HG03469 (cell line): ENCODE measurements around the gene PSTPIP2.
"Not testable (repeated sequence)": the region's sequence is repeated elsewhere in the genome, so short reads cannot be mapped to it uniquely, and the experiment has no call there.

ENCODE experiments used
- ATAC-seq: cut with Tn5 transposase; IDR thresholded peaks from one replicate; pipeline ENCODE4 v1.9.1; 2021; ENCODE audit warnings: mild to moderate bottlenecking, moderate library complexity, moderate number of reproducible peaks; ENCODE audit not compliant: unreplicated experiment

PSTPIP2 gene

GRCh38 chr18:46071653-46072375 is at the start of gene PSTPIP2:
Gene PSTPIP2, minus strand, starts transcription at chr18:46072260. Its CDS starts 72 bp downstream, at chr18:46072188.
- ATAC-seq: no peak

GRCh38 chr18:46113751-46114150 is 41.7 kb upstream of the PSTPIP2 start:
- no peak for ATAC-seq

GRCh38 chr18:46110406-46110805 is 38.3 kb upstream of the PSTPIP2 start:
- ATAC-seq: no peak

GRCh38 chr18:46109386-46109785 is 37.3 kb upstream of the PSTPIP2 start:
- ATAC-seq: no peak

- peak; percentile 70 for ATAC-seq
Observed at GRCh38 chr18:46104128-46104911, 32.3 kb upstream of the PSTPIP2 start, which contains the start of gene HAUS1. Gene HAUS1, plus strand, starts transcription at chr18:46104385. Its CDS starts 27 bp downstream, at chr18:46104412.

GRCh38 chr18:46099463-46099862 is 27.4 kb upstream of the PSTPIP2 start:
- no peak for ATAC-seq

GRCh38 chr18:46098616-46098933 is 26.5 kb upstream of the PSTPIP2 start:
- ATAC-seq: no peak

GRCh38 chr18:46097801-46098615 is 25.9 kb upstream of the PSTPIP2 start, which contains the start of gene ATP5F1A:
Gene ATP5F1A, minus strand, starts transcription at chr18:46098296. Its CDS starts 65 bp downstream, at chr18:46098231.
- ATAC-seq: peak; percentile 57

- peak; percentile 14 for ATAC-seq
Observed at GRCh38 chr18:46097431-46097800, 25.4 kb upstream of the PSTPIP2 start.

GRCh38 chr18:46096651-46097300 is 24.7 kb upstream of the PSTPIP2 start:
- no peak for ATAC-seq

GRCh38 chr18:46095532-46095931 is 23.5 kb upstream of the PSTPIP2 start:
- no peak for ATAC-seq

- not testable (repeated sequence) for ATAC-seq
Observed at GRCh38 chr18:46088501-46088900, 16.4 kb upstream of the PSTPIP2 start.

- no peak for ATAC-seq
Observed at GRCh38 chr18:46084431-46084830, 12.4 kb upstream of the PSTPIP2 start.

- ATAC-seq: no peak
Observed at GRCh38 chr18:46080156-46080555, 8.1 kb upstream of the PSTPIP2 start.

GRCh38 chr18:46079336-46079735 is 7.3 kb upstream of the PSTPIP2 start:
- no peak for ATAC-seq

- ATAC-seq: no peak
Observed at GRCh38 chr18:46073474-46074331, 1.6 kb upstream of the PSTPIP2 start.

- no peak for ATAC-seq
Observed at GRCh38 chr18:46072959-46073358, 899 bp upstream of the PSTPIP2 start.

- no peak for ATAC-seq
Observed at GRCh38 chr18:46072376-46072867, 362 bp upstream of the PSTPIP2 start.

GRCh38 chr18:46070815-46071652 is 1.0 kb downstream of the PSTPIP2 start:
- no peak for ATAC-seq
